ENCODE results near the gene SAPCD2.

- TF ChIP-seq CTCF (IDR thresholded peaks at IDR 0.05; ENCODE audit: control extremely low read depth in 1 of 3, insufficient read depth in 1 of 3, low read depth in 1 of 3, low read length in 3 of 3) (no peak), ZNF274 (IDR thresholded peaks at IDR 0.05; ENCODE audit: borderline replicate concordance, extremely low read depth, low read length) (no peak), POLR2A (IDR thresholded peaks at IDR 0.05; ENCODE audit: control extremely low read depth in 1 of 2, low read depth in 2 of 2, low read length in 2 of 2) (no peak), EZH2 (IDR thresholded peaks at IDR 0.05; ENCODE audit: low read depth, low read length, severe bottlenecking) (no peak)
Measured at GRCh38 chr9:137042751-137043727, 27.3 kb downstream of the SAPCD2 start.
